Stomach (tissue), 9 donors: ENCODE measurements around the gene TMX1. TPM values are rescaled to one million over a fixed set of nuclear protein-coding genes. Genes with fewer than 3 reads are reported as not detected.

Experiments
- DNase-seq, 2 donors: peaks; one replicate each; pipeline versions ENCODE4 v3.0.0 to v3.0.0-alpha.2; 2013 to 2019
- H3K27ac ChIP-seq, 5 donors: fragments of 200-600 bp in 4 of 5; sonication (generic) in 4 of 5; one replicate each; pipeline ENCODE4 v1.5.1; 2013 to 2019; ENCODE audit warnings: mild to moderate bottlenecking in 1 of 5, moderate library complexity in 1 of 5
- H3K27me3 ChIP-seq, 3 donors: fragments of 200-600 bp; sonication (generic); one replicate each; pipeline ENCODE4 v1.5.1; 2017 to 2019; ENCODE audit warnings: mixed run types in 1 of 3
- H3K36me3 ChIP-seq, 4 donors: fragments of 200-600 bp; sonication (generic); 1 replicate in 3 of 4; 2 replicates in 1 of 4; pipeline ENCODE4 v1.5.1; 2016 to 2019
- H3K4me1 ChIP-seq, 4 donors: fragments of 200-600 bp; sonication (generic); one replicate each; pipeline ENCODE4 v1.5.1; 2016 to 2019
- H3K4me3 ChIP-seq, 4 donors: fragments of 200-600 bp; sonication (generic) in 3 of 4; one replicate each; pipeline ENCODE4 v1.5.1; 2016 to 2019; ENCODE audit warnings: mild to moderate bottlenecking in 1 of 4
- H3K9me3 ChIP-seq, 4 donors: fragments of 200-600 bp; sonication (generic); one replicate each; pipeline ENCODE4 v1.5.1; 2016 to 2019
- EP300 ChIP-seq: sonication (generic); formaldehyde crosslinking; IDR thresholded peaks from one replicate; pipeline ENCODE4 v1.6.1; 2017; ENCODE audit warnings: antibody characterized with exemption
- POLR2A ChIP-seq, 4 donors: fragments of 450-650 bp; IDR thresholded peaks; one replicate each; pipeline ENCODE4 v1.6.1; 2016; ENCODE audit warnings: antibody characterized with exemption in 4 of 4, control low read depth in 2 of 4, mild to moderate bottlenecking in 1 of 4, moderate library complexity in 1 of 4
- POLR2AphosphoS5 ChIP-seq, 3 donors: sonication (generic); formaldehyde crosslinking; IDR thresholded peaks; one replicate each; pipeline ENCODE4 v1.6.1; 2016; ENCODE audit warnings: antibody characterized with exemption in 3 of 3
- WGBS, 5 donors: extraction: QIAGEN DNeasy Blood & Tissue Kit in 3 of 5; methylation state at CpG; one replicate each; pipeline versions ENCODE4 v1.1.5 to v1.1.7; 2013 to 2018; 5-methylcytosine and 5-hydroxymethylcytosine counted together
- intact Hi-C: fragments of 100-400 bp; cut with DNase I; formaldehyde crosslinking; loops from one replicate; pipeline ENCODE4 v1.15.1; 2023; ENCODE audit warnings: low total_unique reads
- polyA plus RNA-seq, 3 donors: library from polyadenylated mRNA; stranded (reverse); fragments of 200-250 nt; gene quantifications; one replicate each; pipeline ENCODE4 v1.2.3, GENCODE V29; 2013
- small RNA-seq, 4 donors: library from RNA; depleted of rRNA; stranded (forward); fragments of <200 nt; gene quantifications; one replicate each; pipeline ENCODE3, GENCODE V24; 2016
- total RNA-seq, 5 donors: library from RNA; depleted of rRNA; stranded (reverse); fragments of >200 nt; gene quantifications; one replicate each; pipeline versions ENCODE4 v1.1.0 to v1.2.3, GENCODE V29; 2014 to 2016
- TF ChIP-seq, protein P1 (sequence below), 7 experiments: fragments of 450-650 bp in 4 of 7; fragments of 200-600 bp in 3 of 7; sonication (generic) in 3 of 7; IDR thresholded peaks; one replicate each; pipeline ENCODE4 v1.5.1; 2016 to 2019; ENCODE audit warnings: antibody characterized with exemption in 7 of 7, control low read depth in 2 of 7, mild to moderate bottlenecking in 1 of 7
- donor health status: healthy with polysubstance abuse.
- donor health status: Bipolar disorder and iron deficiency.
- donor health status: healthy.

The TMX1 gene
- total and polyA plus RNA-seq, 8 donors = 2.0 to 45.5 (median 7.7) TPM

DNA sequence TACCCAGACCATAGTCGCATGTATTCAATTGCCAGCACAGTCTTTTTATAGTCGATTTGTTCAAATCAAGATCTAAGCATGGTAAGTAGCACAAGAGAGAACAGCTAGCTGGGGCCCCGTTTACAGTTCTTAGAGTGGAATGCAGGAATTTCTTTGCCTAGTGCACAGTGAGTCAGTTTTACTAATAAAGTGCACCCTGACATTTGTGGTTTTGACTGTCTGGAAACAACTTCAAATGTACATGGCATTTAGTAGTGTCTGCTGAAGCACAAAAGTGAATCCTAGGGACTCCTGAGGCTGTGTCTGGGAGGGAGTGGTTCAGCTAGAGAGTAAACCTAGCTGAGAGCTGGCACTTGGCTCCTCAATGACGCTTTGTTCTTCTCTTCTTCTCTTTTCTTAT lies 64.9 kb downstream of the TMX1 start:
- H3K4me1 ChIP-seq = no peaks in the 10 kb centered on the region
- intact Hi-C loops = no loop called here
- TF ChIP-seq EP300 (no peak), POLR2A (IDR thresholded peaks at IDR 0.05) (no peak), POLR2AphosphoS5 (IDR thresholded peaks at IDR 0.05) (no peak)
- TF ChIP-seq, protein P1, sequence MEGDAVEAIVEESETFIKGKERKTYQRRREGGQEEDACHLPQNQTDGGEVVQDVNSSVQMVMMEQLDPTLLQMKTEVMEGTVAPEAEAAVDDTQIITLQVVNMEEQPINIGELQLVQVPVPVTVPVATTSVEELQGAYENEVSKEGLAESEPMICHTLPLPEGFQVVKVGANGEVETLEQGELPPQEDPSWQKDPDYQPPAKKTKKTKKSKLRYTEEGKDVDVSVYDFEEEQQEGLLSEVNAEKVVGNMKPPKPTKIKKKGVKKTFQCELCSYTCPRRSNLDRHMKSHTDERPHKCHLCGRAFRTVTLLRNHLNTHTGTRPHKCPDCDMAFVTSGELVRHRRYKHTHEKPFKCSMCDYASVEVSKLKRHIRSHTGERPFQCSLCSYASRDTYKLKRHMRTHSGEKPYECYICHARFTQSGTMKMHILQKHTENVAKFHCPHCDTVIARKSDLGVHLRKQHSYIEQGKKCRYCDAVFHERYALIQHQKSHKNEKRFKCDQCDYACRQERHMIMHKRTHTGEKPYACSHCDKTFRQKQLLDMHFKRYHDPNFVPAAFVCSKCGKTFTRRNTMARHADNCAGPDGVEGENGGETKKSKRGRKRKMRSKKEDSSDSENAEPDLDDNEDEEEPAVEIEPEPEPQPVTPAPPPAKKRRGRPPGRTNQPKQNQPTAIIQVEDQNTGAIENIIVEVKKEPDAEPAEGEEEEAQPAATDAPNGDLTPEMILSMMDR (IDR thresholded peaks at IDR 0.05) = no peak
- no peaks in the 10 kb centered on the region for H3K9me3 ChIP-seq
- no peak for DNase-seq
- H3K36me3 ChIP-seq = no peaks in the 10 kb centered on the region
- H3K4me3 ChIP-seq = no peak overlapping the region
- WGBS, 5 donors = 53 to 68% (median 60%) methylated on average over 4 of the region's 4 CpGs
- H3K27ac ChIP-seq = peak overlapping the region in 1 of 5 donors; percentile 19
- H3K27me3 ChIP-seq = no peaks in the 10 kb centered on the region

DNA sequence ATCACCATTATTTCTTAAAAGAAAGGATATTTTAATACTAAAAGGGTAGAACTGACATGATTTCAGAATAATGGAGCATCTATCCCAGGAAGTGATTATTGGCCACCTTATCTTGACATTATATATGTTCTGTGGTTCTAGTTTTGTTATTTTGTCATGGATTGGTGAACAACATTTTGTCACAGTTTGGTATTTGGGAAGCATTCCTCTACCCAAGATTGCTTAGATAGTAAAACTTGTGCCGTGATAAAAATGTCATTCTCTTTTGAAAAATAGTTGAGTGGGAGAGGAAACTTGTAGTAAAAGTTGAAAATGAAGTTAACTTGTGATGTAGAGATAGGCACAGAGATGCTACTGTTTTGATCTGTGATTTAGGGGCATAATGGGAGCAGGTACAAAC lies 65.7 kb downstream of the TMX1 start:
- Histone ChIP-seq H3K4me1 (peaks cover 0 to 3% (median 0%) of the 10 kb centered on the region in 4 donors), H3K27ac (no peak overlapping the region), H3K9me3 (no peaks in the 10 kb centered on the region), H3K27me3 (no peaks in the 10 kb centered on the region), H3K36me3 (no peaks in the 10 kb centered on the region), H3K4me3 (no peak overlapping the region)
- no peak for DNase-seq
- intact Hi-C loops = no loop called here
- WGBS, 5 donors = 80 to 91% (median 85%) methylated on average over 1 of the region's 1 CpG
- TF ChIP-seq POLR2AphosphoS5 (IDR thresholded peaks at IDR 0.05) (no peak), POLR2A (IDR thresholded peaks at IDR 0.05) (no peak), EP300 (no peak)
- TF ChIP-seq, protein P1 (IDR thresholded peaks at IDR 0.05) = no peak

Small RNAs within 50 kb of the gene (small RNA-seq; reads per million reads assigned to genes)
- gene RF00019 (0 reads per million in 4 donors), gene RF00156 (0 reads per million in 4 donors)

Other genes with a start within 250 kb of the TMX1 start
- 10 to 100 TPM in 1 of 5 donors, 1 to 10 TPM in 3, under 1 TPM in 1; 0.45 to 15.1 (median 1.9) TPM for gene TRIM9, start 145.1 kb upstream of the TMX1 start, total RNA-seq
- gene TRIM9, start 145.1 kb upstream of the TMX1 start, polyA plus RNA-seq = 1 to 10 TPM in 1 of 3 donors, under 1 TPM in 2; 0.70 to 1.2 (median 0.76) TPM